ENCODE measurements around the gene CLHC1.
"Not testable (repeated sequence)": the region's sequence is repeated elsewhere in the genome, so short reads cannot be mapped to it uniquely, and the experiment has no call there.

CLHC1 gene

DNA sequence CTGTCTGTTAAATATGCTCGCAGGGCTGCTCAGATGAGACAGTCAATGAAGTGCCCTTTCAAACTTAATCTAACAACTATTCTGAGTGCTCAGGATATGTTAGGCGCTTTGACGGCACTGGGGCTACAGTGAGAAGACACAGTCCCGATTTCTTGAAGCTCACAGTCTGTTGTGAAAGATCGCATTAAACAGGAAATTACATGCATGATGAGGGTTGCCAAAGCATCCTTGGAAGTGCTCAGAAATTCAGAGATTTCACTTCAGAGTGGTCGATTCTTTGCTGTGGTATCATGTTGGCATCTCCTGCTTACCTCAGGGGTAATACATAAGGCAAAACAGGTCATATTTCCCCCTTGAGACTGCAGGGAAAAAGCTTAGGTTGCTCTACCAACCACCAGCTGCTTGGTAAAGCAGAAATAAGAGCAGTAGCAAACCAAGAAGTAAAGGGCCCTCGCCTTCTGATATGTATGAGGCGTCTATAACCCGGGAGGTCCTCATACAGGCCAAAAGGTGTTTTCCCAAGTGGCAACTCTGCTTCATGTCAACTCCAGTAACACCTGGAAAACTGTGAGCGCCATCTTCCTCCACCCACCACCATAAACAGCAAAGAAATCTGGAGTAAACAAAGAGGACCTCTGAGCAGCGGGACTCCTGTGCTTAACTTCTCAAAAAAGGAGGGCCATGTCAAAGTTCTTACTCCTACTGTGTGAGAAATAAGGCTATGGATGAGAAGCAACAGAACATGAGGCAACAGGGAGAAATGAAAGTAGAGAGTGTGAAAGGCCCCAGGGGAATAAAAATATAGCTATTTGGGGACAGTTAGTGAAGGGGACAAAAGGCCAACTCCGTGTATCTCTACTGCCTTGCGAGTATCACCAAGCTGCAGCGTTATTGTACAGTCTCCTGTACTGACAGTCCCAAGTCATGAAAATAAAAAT, 79.3 kb downstream of the CLHC1 start:
- no peak for DNase-seq

DNA sequence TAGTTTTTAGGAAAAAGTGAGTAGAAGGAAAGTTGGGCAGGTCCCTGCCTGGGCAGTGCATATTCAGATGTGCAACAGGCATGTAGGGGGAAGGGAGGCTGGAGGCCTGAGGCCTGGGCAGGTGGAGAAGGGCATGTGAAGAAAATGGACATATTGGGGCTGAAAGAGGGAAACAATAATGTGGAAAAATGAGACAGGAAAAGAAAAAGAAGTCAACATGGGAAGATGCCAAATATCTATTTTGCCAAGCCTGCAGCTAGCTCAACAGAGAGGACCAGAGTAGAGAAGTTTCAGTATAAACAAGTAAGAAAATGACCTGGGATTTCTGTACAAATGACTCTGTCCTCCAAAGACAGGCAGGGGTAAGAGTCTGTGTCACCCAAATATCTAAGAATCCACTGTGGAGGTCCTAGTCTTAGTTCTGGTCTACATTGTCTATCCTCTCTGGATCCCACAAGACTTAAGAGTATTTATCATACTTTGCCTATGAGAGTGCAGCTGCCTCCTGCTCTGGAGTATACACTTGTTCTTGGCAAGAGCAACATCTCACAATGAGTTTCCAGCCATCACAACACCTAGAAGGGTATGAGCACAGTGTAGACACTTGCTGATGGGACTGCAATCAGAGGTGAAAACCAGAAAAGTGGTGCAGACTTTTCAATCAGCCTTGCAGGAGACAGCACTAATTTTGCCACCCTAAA, 80.2 kb downstream of the CLHC1 start:
- DNase-seq, result no peak

DNA sequence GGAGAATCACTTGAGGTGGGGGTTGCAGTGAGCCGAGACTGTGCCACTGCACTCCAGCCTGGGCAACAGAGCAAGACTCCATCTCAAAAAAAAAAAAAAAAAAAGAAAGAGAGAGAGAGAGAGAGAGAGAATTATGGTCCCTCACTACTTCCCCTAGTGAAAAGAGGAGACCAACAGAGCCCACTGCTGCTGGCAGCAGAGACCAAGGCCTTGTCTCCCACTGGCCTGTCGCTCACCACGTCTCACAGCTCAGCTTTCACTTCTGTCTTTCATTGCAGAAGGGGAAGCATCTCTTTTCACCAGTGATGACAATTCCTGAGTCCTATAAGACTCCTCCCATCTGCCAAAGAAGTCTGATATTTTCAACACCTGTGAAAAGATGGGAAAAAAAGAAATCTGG, 81.3 kb downstream of the CLHC1 start:
- DNase-seq, result no peak

DNA sequence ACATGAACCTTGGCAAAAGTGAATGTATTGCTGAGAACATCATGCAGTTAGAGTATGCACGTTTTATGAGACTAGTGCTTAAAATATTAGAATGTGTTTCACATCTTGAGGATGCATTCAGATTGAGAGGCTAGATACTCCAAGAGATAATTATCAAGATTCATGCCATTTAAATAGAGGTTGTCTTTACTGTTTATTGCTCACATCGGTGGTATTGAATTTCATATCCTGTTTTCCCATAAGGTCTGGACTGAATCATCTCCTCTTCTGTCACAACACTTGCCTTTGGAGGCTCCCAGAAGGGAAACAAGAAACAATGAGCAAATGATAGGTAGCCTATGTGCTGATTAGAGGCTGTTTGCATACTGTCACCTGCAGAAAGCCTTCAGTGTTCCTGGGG, 83.8 kb downstream of the CLHC1 start:
- no peak for DNase-seq

DNA sequence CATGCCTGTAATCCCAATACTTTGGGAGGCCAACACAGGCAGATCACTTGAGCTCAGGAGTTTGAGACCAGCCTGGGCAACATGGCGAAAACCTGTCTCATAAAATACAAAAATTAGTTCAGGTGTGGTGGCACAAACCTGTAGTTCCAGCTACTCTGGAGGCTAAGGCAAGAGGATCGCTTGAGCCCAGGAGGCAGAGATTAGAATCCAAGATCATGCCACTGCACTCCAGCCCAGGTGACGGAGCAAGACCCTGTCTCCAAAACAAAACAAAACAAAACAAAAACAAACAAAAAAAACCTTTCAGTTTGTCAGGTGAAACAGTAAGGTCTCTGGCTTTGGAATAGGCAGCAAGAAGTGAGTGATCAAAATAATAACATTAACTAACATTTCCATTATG, 84.6 kb downstream of the CLHC1 start:
- no peak for DNase-seq

DNA sequence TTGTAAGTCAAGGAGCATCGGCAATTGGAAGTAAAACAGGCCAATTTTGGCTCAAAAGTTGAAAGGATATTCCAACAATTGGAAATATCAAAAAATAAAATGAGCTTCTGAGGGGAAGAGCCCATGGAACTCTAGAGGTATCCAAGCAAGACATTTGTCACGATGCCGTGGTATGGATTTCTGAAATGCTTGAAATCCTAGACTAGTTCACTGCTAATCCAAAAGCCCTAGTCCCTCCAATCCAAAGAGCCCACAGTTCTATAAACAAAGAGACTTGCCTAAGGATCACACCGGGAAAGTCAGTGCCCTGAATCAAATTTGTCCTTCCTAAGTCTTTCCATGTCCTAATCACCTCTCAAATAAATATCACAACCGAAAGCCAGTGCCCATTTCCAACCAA, 85.1 kb downstream of the CLHC1 start:
- no peak for DNase-seq

DNA sequence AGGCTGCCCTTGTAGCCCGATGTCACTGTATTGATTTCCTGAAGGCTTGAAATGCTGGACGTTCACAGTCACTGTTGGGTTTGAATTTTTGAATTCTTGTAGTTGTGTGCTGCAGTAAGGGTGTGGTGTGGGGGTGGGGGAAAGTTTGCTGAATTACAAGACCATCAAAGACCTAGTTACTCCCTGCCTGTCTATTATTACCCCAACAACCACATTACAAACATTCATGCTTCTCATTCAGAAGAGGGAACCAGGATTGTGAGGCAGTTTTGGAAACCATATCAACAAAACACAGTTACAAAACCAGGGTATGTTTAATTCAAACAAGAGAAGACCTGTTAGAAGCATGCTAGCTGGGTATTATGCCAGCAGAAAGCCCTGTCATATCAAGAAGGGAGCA, 85.8 kb downstream of the CLHC1 start:
- DNase-seq, result no peak

DNA sequence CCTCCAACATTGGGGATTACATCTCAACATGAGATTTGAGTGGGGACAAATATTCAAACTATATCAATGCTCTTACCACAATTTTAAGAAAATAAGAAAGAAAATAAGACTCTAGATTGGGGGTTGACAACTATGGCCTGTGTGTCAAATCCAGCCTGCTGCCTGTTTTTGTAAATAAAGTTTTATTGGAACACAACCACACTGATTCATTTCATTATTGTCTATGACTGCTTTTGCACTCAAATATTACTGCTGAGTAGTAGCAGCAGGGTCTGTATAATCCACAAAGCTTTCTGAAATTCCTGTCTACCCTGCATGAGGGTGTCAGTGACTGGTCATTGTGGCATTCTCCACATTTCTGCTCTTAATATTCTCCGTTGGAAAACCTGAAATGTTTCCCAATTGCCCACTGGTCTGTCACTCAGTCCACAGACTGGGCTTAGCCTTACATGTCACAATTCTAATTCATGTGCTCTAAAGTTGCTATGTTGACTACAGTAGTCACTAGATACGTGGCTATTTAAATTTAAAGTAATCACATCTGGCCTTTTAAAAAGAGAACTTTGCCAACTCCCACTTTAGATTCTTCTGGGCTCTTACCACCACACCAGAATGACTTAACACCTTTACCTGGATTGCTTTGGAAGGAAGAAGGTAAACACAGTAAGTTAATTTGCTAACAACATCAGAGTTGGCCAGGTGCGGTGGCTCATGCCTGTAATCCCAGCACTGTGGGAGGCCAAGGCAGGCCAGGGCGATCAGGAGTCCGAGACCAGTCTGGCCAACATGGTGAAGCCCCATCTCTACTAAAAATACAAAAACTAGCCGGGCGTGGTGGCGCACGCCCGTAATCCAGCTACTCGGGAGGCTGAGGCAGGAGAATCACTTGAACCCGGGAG, 86.9 kb downstream of the CLHC1 start:
- DNase-seq, result no peak

DNA sequence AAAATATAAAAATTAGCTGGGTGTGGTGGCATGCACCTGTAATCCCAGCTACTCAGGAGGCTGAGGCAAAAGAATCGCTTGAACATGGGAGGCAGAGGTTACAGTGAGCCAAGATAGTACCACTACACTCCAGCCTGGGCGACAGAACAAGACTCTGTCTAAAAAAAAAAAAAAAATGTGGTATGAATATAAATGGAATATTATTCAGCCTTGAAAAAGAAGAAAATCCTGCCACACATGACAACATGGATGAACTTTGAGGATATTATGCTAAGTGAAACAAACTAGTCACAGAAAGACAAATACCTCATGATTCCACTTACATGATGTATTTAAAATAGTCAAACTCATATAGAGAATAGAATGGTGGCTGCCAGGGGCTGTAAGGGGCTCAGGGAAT, 88.4 kb downstream of the CLHC1 start:
- not testable (repeated sequence) for DNase-seq

DNA sequence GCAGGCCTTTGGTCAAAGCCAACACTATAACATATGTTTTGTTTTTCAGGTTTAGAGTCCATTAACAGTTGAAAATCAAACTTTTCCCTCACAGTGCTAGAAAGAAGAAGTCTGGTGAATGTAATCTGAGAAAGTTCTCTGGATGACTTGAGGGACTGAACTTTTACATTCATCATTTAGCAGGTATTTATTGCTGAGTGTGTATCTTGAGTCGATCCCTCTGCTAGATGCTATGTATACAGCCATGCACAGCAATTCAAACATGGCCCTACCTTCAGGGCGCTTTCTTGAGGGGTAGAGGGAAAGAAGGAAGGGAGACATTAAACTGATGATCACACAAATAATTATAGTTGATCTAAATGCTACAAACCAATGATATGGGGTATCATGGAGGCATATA, 89.6 kb downstream of the CLHC1 start:
- DNase-seq, result no peak

DNA sequence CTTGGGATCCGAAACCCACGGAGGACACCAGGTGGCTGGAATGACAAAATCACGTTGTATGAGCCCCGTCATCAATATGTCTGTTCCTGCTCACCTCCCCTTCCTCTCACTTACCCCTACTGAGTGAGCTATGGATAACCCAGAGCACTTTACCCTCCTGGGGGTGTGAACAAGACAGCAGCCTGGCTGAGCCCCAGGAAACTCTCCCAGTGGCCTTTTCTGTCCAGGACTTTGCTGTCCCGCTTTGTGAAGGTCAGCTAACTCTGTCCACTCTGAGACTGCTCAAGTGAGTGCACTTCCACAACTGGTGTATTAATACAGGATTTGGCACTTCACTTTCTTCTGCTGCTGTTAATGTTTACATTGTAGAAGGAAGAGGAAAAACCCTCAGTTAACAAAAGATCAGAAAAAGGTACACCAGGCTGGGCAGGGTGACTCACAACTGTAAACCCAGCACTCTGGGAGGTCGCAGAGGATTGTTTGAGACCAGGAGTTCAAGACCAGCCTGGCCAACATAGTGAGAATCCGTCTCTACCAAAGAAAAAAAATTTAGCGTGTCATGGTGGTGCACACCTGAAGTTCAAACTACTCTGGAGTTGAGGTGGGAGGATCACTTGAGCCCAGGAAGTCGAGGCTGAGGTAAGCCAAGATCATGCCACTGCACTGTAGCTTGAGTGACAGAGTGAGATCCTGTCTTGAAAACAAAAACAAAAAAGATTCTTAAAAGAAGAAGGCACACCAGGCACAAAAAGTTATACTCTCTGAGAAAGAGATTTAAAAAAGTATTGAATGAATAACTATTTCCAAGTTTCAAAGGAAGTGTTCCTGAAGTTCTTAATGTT, 90.3 kb downstream of the CLHC1 start:
- no peak for DNase-seq

DNA sequence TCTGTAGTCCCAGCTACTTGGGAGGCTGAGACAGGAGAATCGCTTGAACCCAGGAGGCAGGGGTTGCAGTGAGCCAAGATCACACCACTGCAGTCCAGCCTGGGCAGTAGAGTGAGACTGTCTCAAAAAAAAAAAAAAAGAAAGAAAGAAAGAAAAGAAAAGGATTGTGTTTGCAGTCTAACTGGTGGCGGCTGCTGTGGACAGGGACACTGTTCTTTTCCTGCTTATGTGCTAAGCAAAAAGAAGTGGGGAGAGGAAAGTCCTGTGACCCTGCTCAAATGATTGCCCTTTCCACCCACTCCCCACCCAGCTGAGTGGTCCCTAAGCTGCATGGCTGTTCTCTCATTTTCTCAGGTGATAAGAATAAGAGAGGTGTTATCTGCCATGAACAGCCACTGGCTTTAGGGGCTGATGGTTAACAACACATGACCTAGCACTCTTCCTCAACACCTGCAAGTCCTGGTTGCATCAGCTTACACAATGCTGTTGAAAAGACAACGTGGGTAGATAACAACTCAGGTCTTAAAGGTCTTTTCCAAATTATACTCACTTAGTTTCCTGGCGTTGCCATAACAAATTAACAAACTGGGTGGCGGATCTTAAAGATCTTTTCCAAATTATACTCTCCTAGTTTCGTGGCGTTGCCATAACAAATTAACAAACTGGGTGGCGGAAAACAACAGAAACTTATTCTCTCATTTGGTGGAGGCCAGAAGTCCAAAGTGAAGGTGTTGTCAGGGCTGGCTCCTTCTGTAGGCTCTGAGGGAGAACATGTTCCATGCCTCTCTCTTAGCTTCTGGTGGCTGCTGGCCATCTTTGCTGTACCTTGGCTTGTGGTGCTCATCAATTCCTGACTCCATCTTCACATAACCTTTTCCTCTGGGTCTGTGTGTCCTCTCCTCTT, 91.5 kb downstream of the CLHC1 start:
- DNase-seq, result no peak

DNA sequence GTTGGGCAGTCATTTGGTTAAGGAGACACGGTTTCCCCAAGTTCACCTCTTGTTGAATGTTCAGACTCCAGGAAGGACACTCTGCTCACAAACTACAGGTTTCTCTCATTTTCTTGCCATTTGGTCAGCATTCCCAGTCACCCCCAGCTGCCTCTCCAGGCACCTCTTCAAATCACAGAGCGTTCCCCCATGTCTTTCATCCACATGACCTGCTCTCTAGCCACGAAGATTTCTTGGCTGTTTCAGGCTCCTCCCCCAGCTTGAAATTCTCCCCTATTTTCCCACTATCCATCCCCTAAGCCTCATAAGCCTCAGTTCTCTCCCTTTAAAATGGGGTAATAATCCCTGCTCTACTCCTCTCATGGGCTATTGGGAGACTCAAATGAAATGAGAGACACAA, 92.8 kb downstream of the CLHC1 start:
- DNase-seq, result no peak

DNA sequence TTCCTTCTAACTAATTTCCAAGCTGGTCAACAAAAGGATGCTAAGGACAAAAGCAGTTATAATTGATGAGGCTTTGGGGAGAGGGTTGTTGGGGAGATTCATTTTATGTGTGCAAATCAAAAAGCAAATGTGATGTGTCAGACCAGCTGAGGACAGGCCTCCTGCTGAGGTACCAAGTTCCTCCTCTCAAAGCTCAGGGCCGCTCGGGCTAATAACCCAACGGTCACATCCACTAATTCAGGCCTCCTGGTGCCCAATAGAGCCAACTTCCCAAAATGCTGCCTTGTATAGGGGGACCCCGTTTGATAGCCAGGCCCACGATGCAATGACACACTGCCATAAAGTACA, 93.2 kb downstream of the CLHC1 start:
- no peak for DNase-seq

DNA sequence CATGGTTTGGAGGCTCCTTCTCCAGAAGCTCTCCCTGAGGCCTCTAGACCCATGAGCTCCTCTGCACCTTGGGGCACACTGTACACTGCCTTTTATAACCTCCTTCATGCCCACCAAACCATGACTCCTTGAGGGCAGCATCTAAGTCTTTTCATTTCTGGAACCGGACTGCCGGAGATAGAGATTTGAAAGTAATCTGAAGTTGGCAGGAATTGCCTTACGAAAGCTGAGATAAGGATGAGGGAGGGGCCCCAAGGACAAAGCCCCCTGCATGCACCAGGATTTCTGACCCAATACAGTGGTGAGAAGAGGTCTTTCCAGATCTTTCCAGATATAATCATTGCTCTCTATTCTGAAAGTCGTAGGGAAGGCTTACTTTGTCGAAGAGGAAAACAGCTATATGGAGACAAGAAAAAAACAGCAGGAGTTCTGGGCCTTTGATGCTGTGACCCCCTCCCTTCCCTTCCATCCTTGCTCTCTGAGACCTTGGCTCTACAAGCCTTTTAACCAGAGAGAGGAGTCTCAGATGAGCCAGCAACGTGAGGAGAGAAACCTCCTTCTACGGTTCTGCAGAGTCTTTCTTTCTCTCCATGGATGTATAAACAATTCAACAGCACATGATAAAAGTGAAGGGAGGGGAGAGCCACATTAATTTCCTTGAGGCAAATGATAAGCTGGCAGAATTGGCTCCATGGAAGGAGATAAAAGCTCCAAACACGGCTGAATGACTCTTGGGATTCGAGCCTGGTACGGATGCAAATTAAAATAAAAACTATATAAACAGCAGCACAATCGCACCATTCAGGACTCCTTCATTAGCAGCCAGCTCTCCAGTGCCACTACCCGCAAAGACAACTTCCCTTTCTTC, 93.8 kb downstream of the CLHC1 start:
- no peak for DNase-seq

DNA sequence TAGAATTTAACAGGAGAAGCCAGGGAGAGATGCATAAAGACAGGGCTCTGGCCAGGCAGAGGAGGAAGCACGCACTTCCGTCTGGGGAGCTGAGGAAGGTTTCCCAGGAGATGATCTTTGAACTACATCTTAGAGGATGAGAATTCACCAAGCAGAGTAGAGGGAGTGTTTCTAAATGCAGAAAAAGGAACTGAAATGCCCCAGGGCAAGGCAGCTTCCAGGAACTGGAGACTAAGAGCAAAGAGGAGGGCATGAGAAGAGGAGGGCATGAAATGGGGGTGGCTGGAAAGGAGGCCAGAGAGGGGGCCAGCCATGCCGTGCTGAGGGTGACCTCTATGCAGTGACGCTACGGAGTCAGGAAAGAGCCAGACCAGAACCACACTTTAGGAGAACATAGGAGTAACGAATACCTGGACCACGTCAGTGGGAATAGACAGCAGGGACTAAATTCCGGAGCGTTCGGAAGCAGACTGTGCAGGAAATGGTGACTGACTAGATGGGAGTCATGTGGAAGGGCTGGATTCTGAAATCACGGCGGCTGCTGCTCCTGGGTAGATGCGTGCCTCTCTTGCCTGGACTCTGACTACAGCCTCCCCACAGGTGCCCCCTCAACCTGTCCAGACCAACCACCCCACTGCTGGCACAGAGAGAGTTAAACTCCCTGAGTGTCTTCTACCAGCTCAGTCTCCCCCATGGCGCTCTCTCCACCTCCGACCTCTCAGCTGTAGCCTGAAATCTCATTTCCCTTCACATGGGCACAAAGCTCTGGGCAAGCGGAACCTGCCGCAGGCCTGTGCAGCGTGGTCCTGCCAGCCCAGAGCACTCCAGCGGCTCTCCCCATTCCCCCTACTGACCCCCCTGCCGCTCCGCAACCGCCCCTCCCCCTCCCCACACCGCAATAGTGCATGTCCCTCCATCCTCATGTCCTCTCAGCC, 94.8 kb downstream of the CLHC1 start:
- DNase-seq, result no peak

DNA sequence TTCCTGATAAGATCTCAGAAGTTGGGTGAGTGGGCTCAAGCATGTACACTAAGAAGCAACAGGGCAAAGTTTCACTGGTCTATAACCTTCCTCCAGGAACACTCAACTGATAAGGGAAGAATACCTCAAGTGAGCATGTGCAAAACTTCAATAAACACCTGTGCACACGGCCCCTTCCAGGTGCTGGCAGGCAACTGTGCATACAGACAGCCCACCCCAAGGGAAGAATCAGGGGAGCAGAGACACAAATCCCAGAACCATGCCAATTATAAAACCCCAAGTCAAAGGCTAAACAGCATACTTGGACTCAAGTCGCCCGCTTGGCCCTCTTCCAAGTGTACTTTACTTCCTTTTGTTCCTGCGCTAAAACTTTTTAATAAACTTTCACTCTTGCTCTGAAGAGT, 96.0 kb downstream of the CLHC1 start:
- DNase-seq, result no peak

DNA sequence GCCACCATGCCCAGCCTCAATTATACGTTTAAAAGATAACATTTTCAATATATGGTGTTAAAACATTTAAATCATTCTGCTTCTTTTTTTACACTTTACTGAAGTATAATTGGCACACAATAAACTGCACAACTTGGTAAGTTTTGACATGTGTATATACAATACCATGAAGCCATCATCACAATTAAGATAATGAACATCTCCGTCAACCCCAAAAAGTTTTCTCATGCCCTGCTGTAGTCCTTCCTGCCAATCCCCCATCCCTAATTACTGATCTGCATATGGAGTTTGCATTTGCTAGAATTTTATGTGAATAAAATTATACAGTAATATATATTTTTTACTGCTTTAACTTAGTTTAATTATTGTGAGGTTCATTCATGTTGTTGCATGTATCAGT, 96.6 kb downstream of the CLHC1 start:
- DNase-seq, result no peak

DNA sequence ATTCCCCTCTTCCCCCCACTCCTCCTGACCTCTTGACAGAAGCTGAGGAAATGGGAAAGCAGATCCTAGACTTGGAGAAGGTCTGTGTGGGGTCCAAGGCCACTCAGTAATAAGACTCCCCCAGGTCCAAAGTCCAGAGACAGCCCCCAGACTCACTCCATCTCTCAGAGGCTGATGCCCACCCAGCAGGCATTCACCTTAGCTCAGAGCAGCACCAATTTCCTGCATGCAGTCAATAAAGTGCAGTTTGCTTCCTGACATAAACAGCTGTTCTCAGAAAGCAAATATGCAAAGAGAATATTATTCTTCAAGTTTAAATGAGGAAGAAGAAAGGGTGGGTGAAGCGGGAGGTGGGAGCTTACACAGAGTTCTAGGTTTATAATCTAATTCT, 97.8 kb downstream of the CLHC1 start:
- DNase-seq, result no peak
